Right cardiac atrium (tissue), 5 donors: ENCODE data around the gene CACTIN. TPM values are rescaled to one million over a fixed set of nuclear protein-coding genes. Genes with fewer than 3 reads are reported as not detected.
A peak's percentile ranks its signal among the peaks of the same experiment; 100 is the strongest.
"Not testable (repeated sequence)": the region's sequence is repeated elsewhere in the genome, so short reads cannot be mapped to it uniquely, and the experiment has no call there.

Experiments used
- ATAC-seq, 2 donors: fragments of 200-7000 bp; cut with Tn5 transposase; one replicate each; pipeline versions ENCODE4 v1.8.0 to v1.9.1; 2020; ENCODE audit warnings: moderate library complexity in 2 of 2, mild to moderate bottlenecking in 1 of 2
- DNase-seq, 3 donors: peaks; one replicate each; pipeline ENCODE4 v3.0.0-alpha.2; 2020
- H3K27ac ChIP-seq: one replicate; pipeline ENCODE4 v1.5.1; 2013; ENCODE audit warnings: mild to moderate bottlenecking, low read length, control low read depth, moderate library complexity
- H3K27me3 ChIP-seq: one replicate; pipeline ENCODE4 v1.6.1; 2013; ENCODE audit not compliant: control insufficient read depth, insufficient read depth
- H3K4me1 ChIP-seq: one replicate; pipeline ENCODE4 v1.6.1; 2013; ENCODE audit warnings: low read length; ENCODE audit not compliant: control insufficient read depth, insufficient read depth
- H3K4me3 ChIP-seq: one replicate; pipeline ENCODE4 v1.5.1; 2013; ENCODE audit warnings: low read length, control low read depth
- H3K9me3 ChIP-seq: one replicate; pipeline ENCODE4 v1.6.1; 2013; ENCODE audit warnings: low read length; ENCODE audit not compliant: control insufficient read depth
- WGBS: extraction: QIAGEN DNeasy Blood & Tissue Kit; methylation state at CpG from one replicate; pipeline ENCODE4 v1.1.7; 2013; 5-methylcytosine and 5-hydroxymethylcytosine counted together
- intact Hi-C, 4 donors: fragments of 100-400 bp; cut with DNase I; formaldehyde crosslinking; loops; one replicate each; pipeline versions ENCODE4 v1.11.0 to v1.14.0; 2022 to 2023
- polyA plus RNA-seq: library from polyadenylated mRNA; stranded (reverse); fragments of 200-250 nt; gene quantifications from one replicate; pipeline ENCODE4 v1.2.3, GENCODE V29; 2013
- total RNA-seq, 4 donors: library from RNA; stranded (reverse); fragmentation: NEBNext Ultra II Directional; extraction: Animal tissue kit (Norgen Biotek cat#: 25700); gene quantifications; one replicate each; pipeline ENCODE4 v1.2.1, GENCODE V29; 2021
- donor health status: healthy with polysubstance abuse.
- donor health status: DM: no; HTN: yes; CAD: no.
- donor health status: DM: no; HTN: no; CAD: no.
- donor health status: DM: no; HTN: yes; CAD: no; lungs with severe emphysema.
- donor health status: DM: yes; HTN: yes; CAD: no.

CACTIN gene
- total and polyA plus RNA-seq, 5 donors: 13.5 to 17.8 (median 14.4) TPM

GRCh38 chr19:3634496-3635045, 8.0 kb upstream of the CACTIN start:
- intact Hi-C loops: no loop called here
- WGBS: 95% methylated on average over 19 of the region's 19 CpGs
- no peaks in the 10 kb centered on the region for H3K4me1 ChIP-seq
- H3K9me3 ChIP-seq: no peaks in the 10 kb centered on the region
- ATAC-seq (no peak), DNase-seq (no peak)
- H3K27me3 ChIP-seq: no peaks in the 10 kb centered on the region
- H3K4me3 ChIP-seq: no peak overlapping the region
- H3K27ac ChIP-seq: no peak overlapping the region

GRCh38 chr19:3633559-3633988, 7.0 kb upstream of the CACTIN start:
- Histone ChIP-seq H3K4me1 (no peaks in the 10 kb centered on the region), H3K4me3 (no peak overlapping the region), H3K9me3 (no peaks in the 10 kb centered on the region), H3K27ac (no peak overlapping the region), H3K27me3 (no peaks in the 10 kb centered on the region)
- DNase-seq: peak in 1 of 3 donors; percentile 53
- intact Hi-C loops: no loop called here
- 90% methylated on average over 22 of the region's 22 CpGs for whole genome bisulfite sequencing
- ATAC-seq: no peak

GRCh38 chr19:3632739-3633558, 6.4 kb upstream of the CACTIN start:
- no peaks in the 10 kb centered on the region for H3K27me3 ChIP-seq
- H3K27ac ChIP-seq: no peak overlapping the region
- WGBS: 88% methylated on average over 50 of the region's 50 CpGs
- H3K4me3 ChIP-seq: no peak overlapping the region
- intact Hi-C loops: no loop called here
- no peaks in the 10 kb centered on the region for H3K4me1 ChIP-seq
- H3K9me3 ChIP-seq: no peaks in the 10 kb centered on the region
- DNase-seq: peak in 1 of 3 donors; percentile 61
- no peak for ATAC-seq

- H3K27me3 ChIP-seq: no peaks in the 10 kb centered on the region
- DNase-seq: peak in 1 of 3 donors; percentile 53
- ATAC-seq: no peak
- intact Hi-C loops: no loop called here
- no peaks in the 10 kb centered on the region for H3K9me3 ChIP-seq
- WGBS: 84% methylated on average over 16 of the region's 16 CpGs
- no peaks in the 10 kb centered on the region for H3K4me1 ChIP-seq
- H3K4me3 ChIP-seq: no peak overlapping the region
- H3K27ac ChIP-seq: no peak overlapping the region
These were observed 5.5 kb upstream of the CACTIN start for GRCh38 chr19:3632098-3632497.

GRCh38 chr19:3631053-3631861, 4.7 kb upstream of the CACTIN start:
- ATAC-seq (no peak), DNase-seq (peak in 1 of 3 donors; percentile 59)
- H3K27ac ChIP-seq: no peak overlapping the region
- no peak overlapping the region for H3K4me3 ChIP-seq
- H3K9me3 ChIP-seq: no peaks in the 10 kb centered on the region
- no peaks in the 10 kb centered on the region for H3K4me1 ChIP-seq
- intact Hi-C loops: no loop called here
- H3K27me3 ChIP-seq: no peaks in the 10 kb centered on the region
- 91% methylated on average over 43 of the region's 43 CpGs for WGBS

- not testable (repeated sequence) for H3K27me3 ChIP-seq, H3K4me3 ChIP-seq, H3K4me1 ChIP-seq, H3K9me3 ChIP-seq, H3K27ac ChIP-seq, ATAC-seq, DNase-seq
- 68% methylated on average over 9 of the region's 9 CpGs for WGBS
- intact Hi-C loops: loop anchor here in 1 of 4 donors (10.0 kb wide), 1 partner anchor 54 kb away; the partner anchor contains the start of gene HMG20B
These were observed 2.2 kb upstream of the CACTIN start for GRCh38 chr19:3628766-3629165.

GRCh38 chr19:3627351-3627723, 747 bp upstream of the CACTIN start:
- H3K9me3 ChIP-seq: no peaks in the 10 kb centered on the region
- WGBS: 63% methylated on average over 7 of the region's 7 CpGs
- no peak for ATAC-seq
- no peak overlapping the region for H3K27ac ChIP-seq
- no peaks in the 10 kb centered on the region for H3K4me1 ChIP-seq
- no peaks in the 10 kb centered on the region for H3K27me3 ChIP-seq
- intact Hi-C loops: loop anchor here in 1 of 4 donors (10.0 kb wide), 1 partner anchor 53 kb away; the partner anchor contains the start of gene HMG20B
- peak in 1 of 3 donors; percentile 56 for DNase-seq
- H3K4me3 ChIP-seq: no peak overlapping the region

GRCh38 chr19:3625996-3626472, 556 bp downstream of the CACTIN start:
- Histone ChIP-seq H3K27me3 (no peaks in the 10 kb centered on the region), H3K27ac (peak overlapping the region; percentile 86), H3K9me3 (no peaks in the 10 kb centered on the region), H3K4me3 (peak overlapping the region; percentile 46), H3K4me1 (no peaks in the 10 kb centered on the region)
- intact Hi-C loops: loop anchor here in 1 of 4 donors (10.0 kb wide), 1 partner anchor 51 kb away; the partner anchor contains the start of gene HMG20B
- 2% methylated on average over 21 of the region's 21 CpGs for WGBS
- DNase-seq (no peak), ATAC-seq (peak in 1 of 2 donors; percentile 2)

- Histone ChIP-seq H3K27ac (no peak overlapping the region), H3K27me3 (no peaks in the 10 kb centered on the region), H3K4me3 (no peak overlapping the region), H3K4me1 (no peaks in the 10 kb centered on the region), H3K9me3 (no peaks in the 10 kb centered on the region)
- DNase-seq: peak in 1 of 3 donors; percentile 47
- intact Hi-C loops: loop anchor here in 1 of 4 donors (10.0 kb wide), 1 partner anchor 49 kb away; the partner anchor contains the start of gene HMG20B
- 93% methylated on average over 34 of the region's 34 CpGs for WGBS
- ATAC-seq: no peak
These were observed 2.9 kb downstream of the CACTIN start for GRCh38 chr19:3623716-3624115.

GRCh38 chr19:3622224-3622623, 4.4 kb downstream of the CACTIN start:
- DNase-seq: no peak
- Histone ChIP-seq H3K4me3 (no peak overlapping the region), H3K27me3 (no peaks in the 10 kb centered on the region), H3K9me3 (no peaks in the 10 kb centered on the region), H3K4me1 (no peaks in the 10 kb centered on the region), H3K27ac (no peak overlapping the region)
- intact Hi-C loops: loop anchor here in 1 of 4 donors (10.0 kb wide), 1 partner anchor 47 kb away; the partner anchor contains the start of gene HMG20B
- ATAC-seq: no peak
- 80% methylated on average over 12 of the region's 12 CpGs for WGBS
